OCI-LY1 (cell line): ENCODE results near the gene MRPL49.
"Not testable (repeated sequence)": the region's sequence is repeated elsewhere in the genome, so short reads cannot be mapped to it uniquely, and the experiment has no call there.

ENCODE experiments used
- H2AFZ ChIP-seq: fragments of 200-600 bp; sonication (generic), shearing (Covaris generic); 2 replicates; pipeline ENCODE4 v1.6.0; 2014; ENCODE audit warnings: antibody characterized with exemption, mild to moderate bottlenecking, low read length
- H3F3A ChIP-seq: fragments of 200-600 bp; sonication (generic), shearing (Covaris generic); 2 replicates; pipeline ENCODE4 v1.6.0; 2014; ENCODE audit warnings: mild to moderate bottlenecking, antibody characterized with exemption, low read length, moderate library complexity; ENCODE audit not compliant: insufficient read depth
- H3K27ac ChIP-seq: fragments of 200-600 bp; sonication (generic); 2 replicates; pipeline ENCODE4 v1.5.1; 2014; ENCODE audit warnings: low read length, mixed run types, mild to moderate bottlenecking, low read depth; ENCODE audit not compliant: poor library complexity, severe bottlenecking
- H3K27me3 ChIP-seq: fragments of 200-600 bp; sonication (generic); 2 replicates; pipeline ENCODE4 v1.6.0; 2014; ENCODE audit warnings: antibody characterized with exemption, mild to moderate bottlenecking, low read length, moderate library complexity; ENCODE audit not compliant: insufficient read depth
- H3K36me3 ChIP-seq: fragments of 200-600 bp; sonication (generic); 2 replicates; pipeline ENCODE4 v1.6.1; 2014; ENCODE audit warnings: mild to moderate bottlenecking, antibody characterized with exemption, low read length, moderate library complexity, mixed read lengths; ENCODE audit not compliant: insufficient read depth
- H3K4me1 ChIP-seq: fragments of 200-600 bp; sonication (generic); 2 replicates; pipeline ENCODE4 v1.5.1; 2014; ENCODE audit warnings: mild to moderate bottlenecking, low read length, moderate library complexity; ENCODE audit not compliant: insufficient read depth, severe bottlenecking
- H3K4me2 ChIP-seq: fragments of 200-600 bp; sonication (generic), shearing (Covaris generic); 2 replicates; pipeline ENCODE4 v1.6.1; 2014; ENCODE audit warnings: low read length
- H3K4me3 ChIP-seq: fragments of 200-600 bp; sonication (generic); 2 replicates; pipeline ENCODE4 v1.5.1; 2014; ENCODE audit warnings: low read length, low read depth, mild to moderate bottlenecking, mixed read lengths; ENCODE audit not compliant: poor library complexity, severe bottlenecking
- H3K79me2 ChIP-seq: fragments of 200-600 bp; shearing (Covaris generic); 2 replicates; pipeline ENCODE4 v1.6.1; 2016; ENCODE audit warnings: mixed run types, low read length, mixed read lengths; ENCODE audit not compliant: insufficient read depth
- H3K9ac ChIP-seq: fragments of 200-600 bp; sonication (generic), shearing (Covaris generic); 2 replicates; pipeline ENCODE4 v1.6.1; 2014; ENCODE audit warnings: mild to moderate bottlenecking, low read length, mixed read lengths
- H3K9me2 ChIP-seq: fragments of 200-600 bp; sonication (generic), shearing (Covaris generic); 2 replicates; pipeline ENCODE4 v1.6.1; 2014; ENCODE audit warnings: low read depth, mild to moderate bottlenecking, low read length, mixed read lengths
- H3K9me3 ChIP-seq: fragments of 200-600 bp; shearing (Covaris generic); 2 replicates; pipeline ENCODE4 v1.6.1; 2014; ENCODE audit warnings: low read length, mixed read lengths
- H4K20me1 ChIP-seq: fragments of 200-600 bp; sonication (generic), shearing (Covaris generic); 2 replicates; pipeline ENCODE4 v1.6.0; 2016; ENCODE audit warnings: mild to moderate bottlenecking, low read length; ENCODE audit not compliant: insufficient read depth
- CTCF ChIP-seq: fragments of 200-600 bp; sonication (generic), shearing (Covaris generic); IDR thresholded peaks from 2 replicates; pipeline ENCODE4 v1.5.1; 2017; ENCODE audit warnings: mild to moderate bottlenecking, antibody characterized with exemption, low read length, moderate library complexity, mixed read lengths
- EZH2 ChIP-seq: fragments of 200-600 bp; sonication (generic), shearing (Covaris generic); IDR thresholded peaks from 2 replicates; pipeline ENCODE4 v1.8.0; 2017; ENCODE audit warnings: borderline replicate concordance, mixed run types, mild to moderate bottlenecking, antibody characterized with exemption, low read length, moderate library complexity, mixed read lengths

MRPL49 gene

DNA sequence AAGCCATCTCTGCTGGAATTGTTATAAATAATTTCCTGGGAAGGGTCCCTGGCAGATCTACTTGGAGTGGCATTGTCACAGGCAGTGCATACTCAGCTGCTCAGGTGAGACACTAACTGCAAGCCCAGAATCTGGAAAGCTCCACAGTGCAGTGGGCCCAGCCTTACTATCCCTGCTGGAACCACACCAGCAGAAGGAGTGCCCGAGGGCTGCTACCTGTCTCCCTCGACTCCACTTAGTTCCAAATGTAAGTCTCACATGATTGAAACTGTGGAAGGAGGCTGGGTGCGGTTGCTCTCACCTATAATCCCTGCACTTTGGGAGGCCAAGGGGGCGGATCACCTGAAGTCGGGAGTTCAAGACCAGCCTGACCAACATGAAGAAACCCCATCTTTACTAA, 26.5 kb downstream of the MRPL49 start:
- Histone ChIP-seq H3K9me3 (peaks cover 10% of the 10 kb centered on the region), H3K4me2 (no peak overlapping the region), H3K27me3 (peaks cover 5% of the 10 kb centered on the region; the same call in 1 of the 2 replicates), H3K9me2 (no peaks in the 10 kb centered on the region), H4K20me1 (no peaks in the 10 kb centered on the region), H3K27ac (no peak overlapping the region), H3K36me3 (0 out of 2 replicates have a peak, but pooled peaks cover 4% of the 10 kb centered on the region), H3K9ac (no peak overlapping the region), H3K4me3 (no peak overlapping the region), H3K79me2 (no peaks in the 10 kb centered on the region), H2AFZ (no peak overlapping the region), H3F3A (no peaks in the 10 kb centered on the region), H3K4me1 (peaks cover 19% of the 10 kb centered on the region)
- TF ChIP-seq CTCF (no peak), EZH2 (no peak)

DNA sequence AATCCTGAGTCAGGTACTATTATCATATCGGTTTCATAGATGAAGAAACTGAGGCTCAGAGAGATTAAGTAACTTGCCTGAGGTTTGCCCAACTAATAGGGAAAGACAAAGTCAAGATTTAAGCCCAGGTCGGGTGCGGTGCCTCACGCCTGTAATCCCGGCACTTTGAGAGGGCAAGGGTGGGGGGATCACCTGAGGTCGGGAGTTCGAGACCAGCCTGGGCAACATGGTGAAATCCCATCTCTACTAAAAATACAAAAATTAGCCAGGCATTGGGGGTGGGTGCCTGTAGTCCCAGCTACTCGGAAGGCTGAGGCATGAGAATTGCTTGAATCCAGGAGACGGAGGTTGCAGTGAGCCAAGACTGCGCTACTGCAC, 28.0 kb downstream of the MRPL49 start:
- not testable (repeated sequence) for H3K36me3 ChIP-seq, H3K9ac ChIP-seq, H3K27ac ChIP-seq, H3K4me2 ChIP-seq, H2AFZ ChIP-seq, H3K4me3 ChIP-seq, H3F3A ChIP-seq, H3K9me2 ChIP-seq, H3K27me3 ChIP-seq, H4K20me1 ChIP-seq, H3K79me2 ChIP-seq
- H3K4me1 ChIP-seq: peaks cover 19% of the 10 kb centered on the region
- peaks cover 10% of the 10 kb centered on the region for H3K9me3 ChIP-seq

GRCh38 chr11:65150509-65151299, 28.6 kb downstream of the MRPL49 start:
- H3F3A ChIP-seq: no peaks in the 10 kb centered on the region
- H3K79me2 ChIP-seq: no peaks in the 10 kb centered on the region
- no peaks in the 10 kb centered on the region for H3K9me2 ChIP-seq
- 0 out of 2 replicates have a peak, but pooled peaks cover 5% of the 10 kb centered on the region for H3K27me3 ChIP-seq
- H3K9me3 ChIP-seq: peaks cover 10% of the 10 kb centered on the region
- no peaks in the 10 kb centered on the region for H4K20me1 ChIP-seq
- no peak overlapping the region for H3K4me2 ChIP-seq
- TF ChIP-seq EZH2 (no peak), CTCF (no peak)
- 0 out of 2 replicates have a peak, but pooled peaks cover 4% of the 10 kb centered on the region for H3K36me3 ChIP-seq
- no peak overlapping the region for H2AFZ ChIP-seq
- H3K4me1 ChIP-seq: peaks cover 19% of the 10 kb centered on the region
- no peak overlapping the region; the same call in 1 of the 2 replicates for H3K9ac ChIP-seq
- no peak overlapping the region for H3K4me3 ChIP-seq
- no peak overlapping the region for H3K27ac ChIP-seq
